Endothelial cell of umbilical vein (primary cell): ENCODE results near the gene ASB1. TPM values are rescaled to one million over a fixed set of nuclear protein-coding genes. Genes with fewer than 3 reads are reported as not detected.

Experiments used
- BruUV-seq: library from RNA; stranded (reverse); fragments of 400-500 nt; replicated peaks from 2 replicates; lab custom pipeline; 2021; lab: Mats Ljungman, UMichigan
- CTCF ChIA-PET: fragments of 300-600, 350-600 bp; sonication (Branson Sonifier 250); formaldehyde crosslinking; loops from one replicate; lab custom pipeline; 2021; ENCODE audit warnings: antibody characterized with exemption, inconsistent platforms; lab: Charles Lee
- POLR2A ChIA-PET: fragments of 300-600, 350-600 bp; sonication (Branson Sonifier 250); formaldehyde crosslinking; loops from one replicate; lab custom pipeline; 2021; ENCODE audit warnings: antibody characterized with exemption, inconsistent platforms; lab: Charles Lee
- DNase-seq: peaks from one replicate; pipeline ENCODE4 v3.0.0-alpha.2; 2011; ENCODE audit warnings: low read depth, low spot score
- FAIRE-seq: peaks from 2 replicates; lab custom pipeline; 2011; peaks lifted over from hg19 to GRCh38; lab: Jason Lieb, UNC
- H2AFZ ChIP-seq: 2 replicates; pipeline ENCODE4 v1.6.0; 2012; ENCODE audit warnings: low read depth, low read length, control low read depth, inconsistent platforms
- H3K27ac ChIP-seq: 2 replicates; pipeline ENCODE4 v1.5.1; 2011; ENCODE audit warnings: low read depth, mild to moderate bottlenecking, control low read depth, low read length, moderate library complexity; ENCODE audit not compliant: insufficient read depth
- H3K27me3 ChIP-seq, 2 experiments: 2 replicates each; pipeline versions ENCODE4 v1.6.0 to v1.6.1; 2011; ENCODE audit warnings: low read length in 2 of 2, mixed read lengths in 1 of 2; ENCODE audit not compliant: control insufficient read depth in 2 of 2, insufficient read depth in 2 of 2
- H3K36me3 ChIP-seq, 2 experiments: 2 replicates in 1 of 2; 3 replicates in 1 of 2; pipeline ENCODE4 v1.5.1; 2011; ENCODE audit warnings: low read length in 2 of 2, mild to moderate bottlenecking in 1 of 2, moderate library complexity in 1 of 2; ENCODE audit not compliant: control insufficient read depth in 2 of 2, insufficient read depth in 2 of 2; ENCODE audit errors: extremely low read depth in 1 of 2
- H3K4me1 ChIP-seq: 3 replicates; pipeline ENCODE4 v1.5.1; 2011; ENCODE audit warnings: mild to moderate bottlenecking, low read length; ENCODE audit not compliant: control insufficient read depth, insufficient read depth; ENCODE audit errors: extremely low read depth
- H3K4me2 ChIP-seq: 2 replicates; pipeline ENCODE4 v1.6.1; 2011; ENCODE audit warnings: low read length, control low read depth, mixed read lengths; ENCODE audit not compliant: insufficient read depth
- H3K4me3 ChIP-seq, 3 experiments: fragments of 200-600 bp in 1 of 3; sonication (generic), shearing (Covaris generic) in 1 of 3; replicated peaks in 1 of 3; 2 replicates each; pipeline ENCODE4 v1.5.1; 2011 to 2016; ENCODE audit warnings: control low read depth in 3 of 3, low read length in 3 of 3, mild to moderate bottlenecking in 2 of 3, inconsistent platforms in 1 of 3, low read depth in 1 of 3, moderate library complexity in 1 of 3; ENCODE audit not compliant: insufficient read depth in 1 of 3
- H3K79me2 ChIP-seq: 2 replicates; pipeline ENCODE4 v1.6.0; 2012; ENCODE audit warnings: low read length, inconsistent platforms; ENCODE audit not compliant: control insufficient read depth, insufficient read depth
- H3K9ac ChIP-seq: replicated peaks from 2 replicates; pipeline ENCODE3; 2011; ENCODE audit warnings: low read length, control low read depth; ENCODE audit not compliant: insufficient read depth; ENCODE audit errors: extremely low read depth
- H3K9me1 ChIP-seq: replicated peaks from 3 replicates; pipeline ENCODE4 v1.6.0; 2011; ENCODE audit warnings: mild to moderate bottlenecking, low read length; ENCODE audit not compliant: control insufficient read depth, insufficient read depth; ENCODE audit errors: extremely low read depth
- H3K9me3 ChIP-seq: replicated peaks from 2 replicates; pipeline ENCODE4 v1.5.1; 2012; ENCODE audit warnings: low read length, inconsistent platforms; ENCODE audit not compliant: control insufficient read depth, insufficient read depth
- H4K20me1 ChIP-seq: replicated peaks from 2 replicates; pipeline ENCODE3; 2011; ENCODE audit warnings: mild to moderate bottlenecking, low read length; ENCODE audit not compliant: control insufficient read depth, insufficient read depth; ENCODE audit errors: extremely low read depth
- EZH2 ChIP-seq: IDR thresholded peaks from 2 replicates; pipeline ENCODE4 v1.6.1; 2012; ENCODE audit warnings: borderline replicate concordance, low read depth, mild to moderate bottlenecking, moderate library complexity, low read length, inconsistent platforms; ENCODE audit not compliant: severe bottlenecking
- GATA2 ChIP-seq: IDR thresholded peaks from 2 replicates; pipeline ENCODE4 v1.7.0; 2011; ENCODE audit warnings: low read depth, mild to moderate bottlenecking, moderate library complexity, mixed read lengths, low read length; ENCODE audit not compliant: insufficient read length, insufficient read depth
- JUN ChIP-seq: IDR thresholded peaks from 2 replicates; pipeline ENCODE4 v1.6.1; 2011; ENCODE audit warnings: borderline replicate concordance, low read depth; ENCODE audit not compliant: insufficient read length, insufficient read depth
- POLR2A ChIP-seq: IDR thresholded peaks from 2 replicates; pipeline ENCODE4 v1.6.1; 2012; ENCODE audit warnings: low read depth, mild to moderate bottlenecking, control low read depth, low read length
- POLR2AphosphoS5 ChIP-seq: IDR thresholded peaks from 2 replicates; pipeline ENCODE4 v1.6.1; 2012; ENCODE audit warnings: low read depth, mild to moderate bottlenecking, control low read depth, low read length, moderate library complexity; ENCODE audit not compliant: insufficient read depth
- dilution Hi-C: fragments of 300-500 bp; cut with MboI; formaldehyde crosslinking; loops from one replicate; pipeline ENCODE4 v1.15.0; 2019; ENCODE audit warnings: low sequenced_read_pairs; ENCODE audit not compliant: extremely low pct_ligation_motif_present
- intact Hi-C: fragments of 100-400 bp; cut with micrococcal nuclease; formaldehyde crosslinking; loops from one replicate; pipeline ENCODE4 v1.10.0; 2022
- polyA plus RNA-seq, 4 experiments: library from polyadenylated mRNA; depleted of rRNA in 3 of 4; stranded (reverse) in 3 of 4; unstranded in 1 of 4; fragments of >200 nt; gene quantifications; 2 replicates each; pipeline versions ENCODE4 v1.2.1 to v1.2.3, GENCODE V29; 2011 to 2012; ENCODE audit warnings: missing spikeins in 1 of 4
- total RNA-seq: library from RNA; stranded (reverse); gene quantifications from 2 replicates; pipeline ENCODE4 v1.2.3, GENCODE V29; 2021
- TF ChIP-seq, protein P1 (sequence below), 2 donors: IDR thresholded peaks; 1 replicate in 1 of 2; 2 replicates in 1 of 2; pipeline ENCODE4 v1.5.1; 2011; ENCODE audit warnings: low read length in 2 of 2, mild to moderate bottlenecking in 2 of 2, moderate library complexity in 2 of 2, control low read depth in 1 of 2, inconsistent platforms in 1 of 2, low read depth in 1 of 2; ENCODE audit not compliant: insufficient read depth in 1 of 2; ENCODE audit errors: extremely low read depth in 1 of 2

Gene ASB1
- total and polyA plus RNA-seq, 2 donors (not counting 3 experiments of a cell fraction or from before 2014, with no cell fraction given) = 12.3 to 16.2 TPM

DNA sequence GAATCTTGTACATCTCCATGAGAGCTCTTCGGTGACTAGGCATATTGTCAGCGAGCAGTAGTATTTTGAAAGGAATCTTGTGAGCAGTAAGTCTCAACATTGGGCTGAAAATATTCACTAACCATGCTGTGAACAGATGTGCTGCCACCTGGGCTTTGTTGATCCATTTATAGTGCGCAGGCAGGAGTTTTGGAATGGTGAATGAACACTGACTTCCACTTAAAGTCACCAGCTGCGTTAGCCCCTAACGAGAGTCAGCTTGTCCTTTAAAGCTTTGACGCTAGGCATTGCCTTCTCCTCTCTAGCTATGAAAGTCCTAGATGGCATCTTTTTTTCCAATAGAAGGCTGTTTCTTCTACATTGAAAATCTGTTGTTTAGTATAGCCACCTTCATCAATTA is 4.1 kb downstream of the ASB1 start:
- Histone ChIP-seq H3K9me3 (no peaks in the 10 kb centered on the region), H3K4me1 (peaks cover 12% of the 10 kb centered on the region), H2AFZ (no peak overlapping the region), H3K79me2 (peaks cover 67% of the 10 kb centered on the region), H3K27me3 (no peaks in the 10 kb centered on the region), H3K9ac (no peak overlapping the region), H3K9me1 (no peaks in the 10 kb centered on the region), H4K20me1 (no peaks in the 10 kb centered on the region), H3K36me3 (peaks cover 0 to 6% of the 10 kb centered on the region in 2 experiments), H3K27ac (no peak overlapping the region), H3K4me2 (no peak overlapping the region), H3K4me3 (no peak overlapping the region)
- BruUV-seq = no TSS peak
- CTCF ChIA-PET = interaction anchor here (1.3 to 1.8 kb wide), 2 partner anchors 34 to 73 kb away, joined by 3 to 5 read pairs; no protein-coding TSS in a partner anchor
- no peak for FAIRE-seq
- POLR2A ChIA-PET = no interaction called here
- TF ChIP-seq, protein P1, sequence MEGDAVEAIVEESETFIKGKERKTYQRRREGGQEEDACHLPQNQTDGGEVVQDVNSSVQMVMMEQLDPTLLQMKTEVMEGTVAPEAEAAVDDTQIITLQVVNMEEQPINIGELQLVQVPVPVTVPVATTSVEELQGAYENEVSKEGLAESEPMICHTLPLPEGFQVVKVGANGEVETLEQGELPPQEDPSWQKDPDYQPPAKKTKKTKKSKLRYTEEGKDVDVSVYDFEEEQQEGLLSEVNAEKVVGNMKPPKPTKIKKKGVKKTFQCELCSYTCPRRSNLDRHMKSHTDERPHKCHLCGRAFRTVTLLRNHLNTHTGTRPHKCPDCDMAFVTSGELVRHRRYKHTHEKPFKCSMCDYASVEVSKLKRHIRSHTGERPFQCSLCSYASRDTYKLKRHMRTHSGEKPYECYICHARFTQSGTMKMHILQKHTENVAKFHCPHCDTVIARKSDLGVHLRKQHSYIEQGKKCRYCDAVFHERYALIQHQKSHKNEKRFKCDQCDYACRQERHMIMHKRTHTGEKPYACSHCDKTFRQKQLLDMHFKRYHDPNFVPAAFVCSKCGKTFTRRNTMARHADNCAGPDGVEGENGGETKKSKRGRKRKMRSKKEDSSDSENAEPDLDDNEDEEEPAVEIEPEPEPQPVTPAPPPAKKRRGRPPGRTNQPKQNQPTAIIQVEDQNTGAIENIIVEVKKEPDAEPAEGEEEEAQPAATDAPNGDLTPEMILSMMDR (IDR thresholded peaks at IDR 0.05; ENCODE audit: extremely low read depth in 1 of 2, insufficient read depth in 1 of 2, low read depth in 1 of 2, low read length in 2 of 2) = no peak
- no peak for TF ChIP-seq JUN
- no peak for DNase-seq
- intact Hi-C loops = no loop called here
- dilution Hi-C loops = no loop called here

DNA sequence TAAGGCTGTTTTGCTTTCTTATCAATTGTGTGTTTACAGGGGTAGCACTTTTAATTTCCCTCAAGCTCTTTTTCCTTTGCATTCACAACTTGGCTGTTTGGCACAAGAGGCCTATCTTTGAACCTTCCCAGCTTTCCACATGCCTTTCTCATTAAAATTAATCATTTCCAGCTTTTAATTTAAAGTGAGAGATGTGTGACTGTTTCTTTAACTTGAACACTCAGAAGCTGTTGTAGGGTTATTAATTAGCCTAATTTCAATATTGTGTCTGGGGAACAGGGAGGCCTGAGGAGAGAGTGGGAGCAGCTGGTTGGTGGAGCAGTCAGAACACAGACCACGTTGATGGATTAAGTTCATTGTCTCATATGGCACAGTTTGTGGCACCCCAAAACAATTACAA is 4.7 kb downstream of the ASB1 start:
- Histone ChIP-seq H3K9me1 (no peaks in the 10 kb centered on the region), H3K4me1 (peaks cover 6% of the 10 kb centered on the region), H3K9ac (no peak overlapping the region), H3K27me3 (no peaks in the 10 kb centered on the region), H4K20me1 (no peaks in the 10 kb centered on the region), H3K27ac (no peak overlapping the region), H3K9me3 (no peaks in the 10 kb centered on the region), H3K4me2 (no peak overlapping the region), H3K4me3 (no peak overlapping the region), H2AFZ (no peak overlapping the region), H3K79me2 (peaks cover 67% of the 10 kb centered on the region), H3K36me3 (peaks cover 0 to 6% of the 10 kb centered on the region in 2 experiments)
- BruUV-seq = no TSS peak
- intact Hi-C loops = no loop called here
- DNase-seq (no peak), FAIRE-seq (no peak)
- dilution Hi-C loops = no loop called here
- ChIA-PET POLR2A (no interaction called here), CTCF (interaction anchor here (1.3 to 2.4 kb wide), 3 partner anchors 33 to 74 kb away, joined by 3 to 18 read pairs (median 5); no protein-coding TSS in a partner anchor)
- TF ChIP-seq POLR2AphosphoS5 (no peak), GATA2 (no peak), EZH2 (no peak), JUN (no peak), POLR2A (no peak)
- TF ChIP-seq, protein P1 (IDR thresholded peaks at IDR 0.05; ENCODE audit: extremely low read depth in 1 of 2, insufficient read depth in 1 of 2, low read depth in 1 of 2, low read length in 2 of 2) = no peak
